NCI-H748 (cell line): ENCODE data around the gene ANKRD29.
"Not testable (repeated sequence)": the region's sequence is repeated elsewhere in the genome, so short reads cannot be mapped to it uniquely, and the experiment has no call there.

ENCODE experiments used
- DNase-seq: peaks from one replicate; lab custom pipeline; 2025; ENCODE audit not compliant: unreplicated experiment; lab: John Stamatoyannopoulos, UW

The ANKRD29 gene

GRCh38 chr18:23617412-23618014, 45.2 kb downstream of the ANKRD29 start:
- DNase-seq, result no peak

- DNase-seq, result no peak
Observed at GRCh38 chr18:23616258-23616657, 46.5 kb downstream of the ANKRD29 start.

GRCh38 chr18:23614891-23615290, 47.8 kb downstream of the ANKRD29 start:
- DNase-seq, result no peak

GRCh38 chr18:23614413-23614812, 48.3 kb downstream of the ANKRD29 start:
- DNase-seq, result no peak

DNA sequence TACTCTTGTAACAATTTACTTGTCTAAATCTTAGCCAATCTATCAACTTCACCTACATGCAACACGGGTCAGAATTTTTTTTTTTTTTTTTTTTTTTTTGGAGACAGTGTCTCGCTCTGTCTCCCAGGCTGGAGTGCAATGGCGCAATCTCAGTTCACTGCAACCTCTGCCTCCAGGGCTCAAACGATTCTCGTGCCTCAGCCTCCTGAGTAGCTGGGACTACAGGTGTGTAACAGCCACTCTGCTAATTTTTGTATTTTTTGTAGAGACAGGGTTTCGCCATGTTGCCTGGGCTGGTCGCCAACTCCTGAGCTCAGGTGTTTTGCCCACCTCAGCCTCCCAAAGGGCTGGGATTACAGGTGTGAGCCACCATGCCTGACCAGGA, 49.6 kb downstream of the ANKRD29 start:
- not testable (repeated sequence) for DNase-seq

- no peak for DNase-seq
Observed at GRCh38 chr18:23612434-23613090, 50.1 kb downstream of the ANKRD29 start.

- DNase-seq, result no peak
Observed at GRCh38 chr18:23609390-23610023, 53.2 kb downstream of the ANKRD29 start.

DNA sequence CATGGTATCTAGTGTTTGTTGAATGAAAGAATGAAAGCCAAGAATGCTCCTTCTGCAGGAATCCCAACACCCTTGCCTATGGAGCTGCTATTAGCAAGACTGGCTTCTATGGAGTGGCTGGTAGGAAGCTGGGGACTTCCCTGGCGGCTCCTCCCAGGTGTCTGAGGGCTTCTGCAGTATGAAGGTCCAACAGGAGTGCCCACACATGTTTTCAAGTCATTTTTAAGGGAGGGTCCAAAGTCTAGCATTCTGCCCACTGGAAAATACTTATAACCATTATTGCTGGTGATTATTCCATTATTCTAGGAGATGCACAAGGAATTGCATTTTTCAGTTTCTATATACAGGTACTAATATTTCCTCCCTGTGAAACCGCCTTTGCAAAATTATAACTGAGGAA, 54.5 kb downstream of the ANKRD29 start:
- DNase-seq, result no peak

GRCh38 chr18:23605941-23606340, 56.8 kb downstream of the ANKRD29 start:
- DNase-seq, result no peak

DNA sequence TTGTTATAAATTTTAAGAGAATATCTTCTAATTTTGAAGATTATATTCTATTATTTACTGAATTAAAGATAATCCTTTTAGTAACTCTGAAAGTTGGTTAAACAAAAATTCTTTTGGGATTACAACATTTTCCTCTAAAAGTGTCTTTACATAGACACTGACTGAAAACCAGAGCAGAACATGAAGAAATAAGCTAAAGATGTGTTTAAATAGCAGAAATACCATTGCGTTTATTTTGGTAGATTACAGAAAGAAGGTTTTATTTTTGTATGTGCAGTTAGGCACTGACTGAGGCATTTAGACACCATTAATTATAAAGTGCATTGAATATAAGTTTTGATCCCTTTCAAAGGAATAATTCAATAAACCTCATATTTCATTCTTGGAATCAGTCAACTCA, 62.9 kb downstream of the ANKRD29 start:
- no peak for DNase-seq

DNA sequence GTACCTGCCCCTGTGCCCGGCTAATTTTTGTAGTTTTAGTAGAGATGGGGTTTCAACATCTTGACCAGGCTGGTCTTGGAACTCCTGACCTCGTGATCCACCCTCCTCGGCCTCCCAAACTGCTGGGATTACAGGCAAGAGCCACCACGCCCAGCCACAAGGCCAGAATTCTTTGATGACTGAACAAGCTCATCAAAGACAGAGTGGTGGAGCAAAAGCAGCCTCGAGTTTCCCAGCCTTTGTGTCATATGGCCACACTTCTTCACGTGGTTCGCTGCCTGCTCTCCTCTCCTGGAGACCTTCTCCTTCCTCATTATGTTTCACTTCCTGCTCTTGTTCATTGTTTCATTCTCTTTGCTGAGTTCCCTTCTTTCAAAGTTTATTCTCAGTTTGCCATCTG, 66.5 kb downstream of the ANKRD29 start:
- DNase-seq, result no peak

GRCh38 chr18:23595591-23595990, 67.1 kb downstream of the ANKRD29 start:
- DNase-seq, result no peak

- DNase-seq, result no peak
Observed at GRCh38 chr18:23593720-23594119, 69.0 kb downstream of the ANKRD29 start.

- DNase-seq, result no peak
Observed at GRCh38 chr18:23592911-23593310, 69.8 kb downstream of the ANKRD29 start.

DNA sequence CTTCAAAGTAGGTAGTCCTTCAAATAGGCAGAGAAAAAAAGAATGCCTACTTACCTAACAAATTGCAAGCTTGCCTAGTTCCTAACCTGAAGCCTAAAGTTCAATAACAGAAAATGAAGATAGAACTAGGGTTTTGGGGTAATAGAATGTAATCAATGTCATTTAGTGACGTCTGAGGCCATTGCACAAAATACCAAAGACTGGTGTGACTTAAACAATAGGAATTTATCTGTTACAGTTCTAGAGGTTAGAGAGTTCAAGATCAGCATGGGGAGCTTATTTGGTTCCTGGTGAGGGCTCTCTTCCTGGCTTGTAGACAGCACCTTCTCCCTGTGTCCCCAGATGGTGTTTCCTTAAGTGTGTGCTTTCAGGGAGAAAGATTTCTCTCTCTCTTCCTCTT, 71.7 kb downstream of the ANKRD29 start:
- DNase-seq, result no peak

DNA sequence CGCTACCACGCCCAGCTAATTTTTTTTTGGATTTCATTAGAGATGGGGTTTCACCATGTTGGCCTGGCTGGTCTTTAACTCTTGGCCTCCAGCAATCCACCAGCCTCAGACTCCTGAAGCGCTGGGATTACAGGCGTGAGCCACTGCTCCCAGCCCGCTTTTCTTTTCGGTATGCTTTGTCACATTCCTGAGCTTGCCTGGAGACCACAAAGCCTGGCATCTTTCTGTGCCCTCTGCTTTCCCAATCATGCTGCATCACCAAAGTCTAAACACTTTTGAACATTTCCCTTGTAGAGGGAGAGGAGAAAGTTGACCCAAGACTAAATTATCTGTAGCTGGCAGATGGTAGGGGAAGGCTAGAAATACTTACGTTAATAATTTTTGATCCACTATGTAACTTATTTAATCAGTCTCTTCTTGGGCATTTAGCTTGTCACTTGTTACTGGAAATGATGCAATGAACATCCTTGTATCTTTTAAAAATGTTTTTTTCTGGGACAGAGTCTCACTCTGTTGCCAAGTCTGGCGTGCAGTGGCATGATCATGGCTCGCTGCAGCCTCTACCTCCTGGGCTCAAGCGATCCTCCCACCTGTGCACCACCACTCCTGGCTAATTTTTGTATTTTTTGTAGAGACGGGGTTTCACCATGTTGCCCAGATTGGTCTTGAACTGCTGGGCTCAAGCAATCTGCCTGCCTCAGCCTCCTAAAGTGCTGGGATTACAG, 73.7 kb downstream of the ANKRD29 start:
- no peak for DNase-seq

DNA sequence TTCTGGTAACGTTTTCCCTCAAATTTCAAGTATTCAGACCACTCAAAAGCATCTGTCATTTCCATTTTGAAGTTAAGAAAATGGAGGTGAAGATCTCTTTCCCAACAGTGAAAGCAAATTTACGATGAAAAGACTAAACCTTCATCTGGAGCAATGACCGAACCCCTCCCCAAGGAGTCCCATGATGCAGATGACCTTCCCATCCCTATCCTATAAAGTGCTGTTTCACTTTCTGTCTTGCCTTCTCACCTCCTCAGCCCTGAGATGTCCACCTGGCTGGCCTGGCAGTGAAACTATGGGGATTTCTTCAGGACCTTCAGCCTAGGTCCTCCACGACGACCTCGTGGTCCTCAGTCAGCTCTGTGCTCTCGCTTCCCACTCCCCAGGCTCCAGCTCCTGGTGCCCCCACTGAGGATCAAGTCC, 75.5 kb downstream of the ANKRD29 start:
- DNase-seq, result peak; percentile 38

DNA sequence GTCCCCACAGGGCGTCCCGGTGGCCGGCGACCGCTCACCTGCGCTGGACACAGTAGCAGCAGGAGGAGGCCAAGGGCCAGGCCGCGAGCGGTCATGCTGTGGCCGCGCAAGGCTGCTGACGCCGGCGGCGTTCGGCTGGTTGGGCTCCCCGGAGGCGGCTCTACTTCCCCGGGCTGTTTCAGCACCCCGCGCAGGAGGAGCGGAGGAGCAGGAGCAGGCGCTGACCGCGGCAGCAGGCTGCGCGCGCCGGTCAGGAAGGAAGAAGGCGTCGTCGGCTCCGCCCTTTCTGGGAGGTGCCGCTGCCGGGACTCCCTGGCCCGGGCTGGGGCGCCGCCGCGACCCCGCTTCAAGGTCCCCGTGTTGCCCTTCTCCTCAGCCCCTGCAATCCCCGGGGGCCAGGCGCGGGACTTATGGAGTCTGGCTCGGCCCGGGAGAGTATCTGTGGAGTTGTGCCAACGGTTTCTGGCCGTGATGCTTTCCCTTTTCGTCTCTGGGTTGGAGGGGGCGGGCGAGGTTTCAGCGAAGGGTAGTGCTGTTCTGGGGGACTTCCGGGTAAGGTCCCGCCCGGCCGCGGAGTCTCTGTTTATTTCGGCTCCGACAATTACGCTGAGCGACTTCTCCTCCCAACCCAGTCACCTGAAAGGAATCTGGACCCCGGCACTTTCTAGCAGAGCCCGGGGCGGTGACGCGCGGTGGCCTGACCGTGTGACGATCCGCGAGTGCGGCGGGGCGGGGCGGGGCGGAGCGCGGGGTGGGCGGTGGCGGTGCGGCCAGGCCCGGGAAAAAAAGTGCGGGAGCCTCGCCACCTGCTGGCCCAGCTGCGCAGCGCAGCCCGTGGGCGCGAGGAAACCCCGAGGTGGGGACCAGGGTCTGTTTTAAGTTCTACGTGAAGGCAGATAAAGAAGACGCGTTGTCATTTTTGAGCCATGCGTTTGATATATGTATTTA, 76.2 kb downstream of the ANKRD29 start, which contains the start of gene NPC1:
NPC1 (minus strand) TSS at position 258 of the 948 bp plus-strand sequence; CDS start at position 95, 163 bp downstream.
- DNase-seq, result peak; percentile 96

DNA sequence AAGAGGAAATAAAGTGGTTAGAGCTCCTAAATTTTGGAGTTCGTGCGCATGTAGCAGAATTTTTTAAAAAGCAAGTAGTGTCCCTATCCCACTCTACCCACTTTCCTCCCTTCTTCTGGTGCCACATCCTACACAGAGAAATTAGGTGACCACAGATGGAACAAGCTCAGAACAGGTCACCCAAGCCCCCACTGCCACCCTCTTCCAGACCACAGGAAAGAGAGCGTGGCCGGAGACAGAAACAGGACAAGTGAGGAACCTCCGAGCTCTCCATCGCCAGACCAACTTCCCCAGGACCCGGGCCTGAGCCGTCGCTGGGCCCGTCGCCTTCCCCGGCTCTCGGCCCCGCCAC, 76.8 kb downstream of the ANKRD29 start:
- DNase-seq, result no peak

- peak; percentile 54 for DNase-seq
Observed at GRCh38 chr18:23585007-23585871, 77.5 kb downstream of the ANKRD29 start.
